Adrenal gland (tissue), 12 donors: ENCODE data around the gene CCSER1. TPM values are rescaled to one million over a fixed set of nuclear protein-coding genes. Genes with fewer than 3 reads are reported as not detected.

Experiments used
- DNase-seq, 7 donors: peaks; one replicate each; pipeline ENCODE4 v3.0.0-alpha.2; 2019 to 2020
- H3K27ac ChIP-seq, 5 donors: fragments of 200-600 bp; sonication (generic) in 4 of 5; 1 replicate in 3 of 5; 2 replicates in 2 of 5; pipeline versions ENCODE4 v1.5.1 to v1.8.0; 2016 to 2020; ENCODE audit warnings: mild to moderate bottlenecking in 1 of 5
- H3K27me3 ChIP-seq: fragments of 200-600 bp; 2 replicates; pipeline ENCODE4 v1.8.0; 2021
- H3K36me3 ChIP-seq, 2 donors: fragments of 200-600 bp; replicated peaks in 1 of 2; 1 replicate in 1 of 2; 2 replicates in 1 of 2; pipeline versions ENCODE4 v1.5.1 to v1.8.0; 2018 to 2022
- H3K4me1 ChIP-seq, 2 donors: fragments of 200-600 bp; replicated peaks in 1 of 2; 1 replicate in 1 of 2; 2 replicates in 1 of 2; pipeline versions ENCODE4 v1.5.1 to v1.8.0; 2018 to 2021
- H3K4me3 ChIP-seq, 4 donors: fragments of 200-600 bp; sonication (generic) in 3 of 4; one replicate each; pipeline ENCODE4 v1.5.1; 2016 to 2018
- H3K9me3 ChIP-seq, 3 donors: fragments of 200-600 bp; sonication (generic) in 1 of 3; replicated peaks in 1 of 3; 1 replicate in 2 of 3; 2 replicates in 1 of 3; pipeline versions ENCODE4 v1.5.1 to v1.8.0; 2016 to 2021
- POLR2A ChIP-seq, 2 donors: fragments of 450-650 bp; IDR thresholded peaks; one replicate each; pipeline ENCODE4 v1.6.1; 2017; ENCODE audit warnings: antibody characterized with exemption in 2 of 2, mild to moderate bottlenecking in 2 of 2, moderate library complexity in 1 of 2
- WGBS, 4 donors: extraction: QIAGEN DNeasy Blood & Tissue Kit in 2 of 4; methylation state at CpG; one replicate each; pipeline versions ENCODE4 v1.1.5 to v1.1.7; 2013 to 2017; 5-methylcytosine and 5-hydroxymethylcytosine counted together
- intact Hi-C, 2 donors: fragments of 100-400 bp; cut with DNase I; formaldehyde crosslinking; loops; one replicate each; pipeline versions ENCODE4 v1.14.1 to v1.15.0; 2022 to 2023
- polyA plus RNA-seq, 3 donors: library from polyadenylated mRNA; stranded (reverse); fragments of 200-250 nt in 2 of 3; fragments of 350-450 nt in 1 of 3; fragmentation: Illumina TruSeq in 1 of 3; extraction: RNeasy Lipid Tissue Mini Kit (QIAGEN cat#74804) in 1 of 3; gene quantifications; one replicate each; pipeline ENCODE4 v1.2.3, GENCODE V29; 2013 to 2014
- total RNA-seq, 9 donors: library from RNA; depleted of rRNA in 4 of 9; stranded (reverse); fragments of >200 nt in 4 of 9; fragments of 120-200 nt in 1 of 9; fragmentation: NEBNext Ultra II Directional in 1 of 9; extraction: Animal tissue kit (Norgen Biotek cat#: 25700) in 1 of 9; gene quantifications; one replicate each; pipeline versions ENCODE4 v1.1.0 to v1.2.4, GENCODE V29; 2013 to 2023
- TF ChIP-seq, protein P1 (sequence below), 6 experiments: fragments of 450-650 bp in 4 of 6; fragments of 200-600 bp in 2 of 6; sonication (generic) in 1 of 6; IDR thresholded peaks; 1 replicate in 5 of 6; 2 replicates in 1 of 6; pipeline versions ENCODE4 v1.5.1 to v1.8.0; 2016 to 2021; ENCODE audit warnings: antibody characterized with exemption in 6 of 6, mild to moderate bottlenecking in 2 of 6, moderate library complexity in 1 of 6
- donor health status: healthy with polysubstance abuse.
- donor health status: Bipolar disorder and iron deficiency.
- donor health status: DM: yes; HTN: yes; CAD: no.
- donor health status: DM: no; HTN: no; CAD: no.
- donor health status: DM: no; HTN: no; CAD: no.
- donor health status: DM: yes; HTN: yes; CAD: no.

The CCSER1 gene
- total and polyA plus RNA-seq, 12 donors = 0.14 to 11.7 (median 2.3) TPM; not detected in 1

DNA sequence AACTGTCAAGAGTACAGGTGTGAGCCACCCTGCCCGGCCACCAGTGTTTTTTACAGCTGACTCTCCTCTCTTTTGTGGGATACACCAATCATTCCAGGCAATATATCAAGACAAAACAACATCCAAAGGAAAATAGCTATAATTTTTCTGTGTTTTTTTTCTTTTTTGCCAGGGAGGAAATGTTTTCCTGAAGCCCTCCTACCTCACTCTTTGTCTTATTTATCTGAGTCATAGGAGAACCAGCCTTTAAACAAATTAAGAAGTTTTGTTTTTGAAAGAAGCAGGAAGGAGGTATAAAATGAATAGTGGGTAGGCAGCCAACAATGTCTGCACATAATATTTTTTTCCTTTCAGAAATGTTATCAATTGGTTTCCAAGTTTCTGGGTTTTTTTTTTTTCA lies 493.9 kb downstream of the CCSER1 start:
- Histone ChIP-seq H3K4me1 (no peaks in the 10 kb centered on the region), H3K4me3 (no peak overlapping the region), H3K36me3 (no peaks in the 10 kb centered on the region), H3K27me3 (no peaks in the 10 kb centered on the region), H3K27ac (no peak overlapping the region), H3K9me3 (no peaks in the 10 kb centered on the region)
- DNase-seq = no peak
- 38 to 77% (median 61%) methylated on average over 1 of the region's 1 CpG for WGBS, 4 donors
- no peak for TF ChIP-seq POLR2A (IDR thresholded peaks at IDR 0.05)
- TF ChIP-seq, protein P1, sequence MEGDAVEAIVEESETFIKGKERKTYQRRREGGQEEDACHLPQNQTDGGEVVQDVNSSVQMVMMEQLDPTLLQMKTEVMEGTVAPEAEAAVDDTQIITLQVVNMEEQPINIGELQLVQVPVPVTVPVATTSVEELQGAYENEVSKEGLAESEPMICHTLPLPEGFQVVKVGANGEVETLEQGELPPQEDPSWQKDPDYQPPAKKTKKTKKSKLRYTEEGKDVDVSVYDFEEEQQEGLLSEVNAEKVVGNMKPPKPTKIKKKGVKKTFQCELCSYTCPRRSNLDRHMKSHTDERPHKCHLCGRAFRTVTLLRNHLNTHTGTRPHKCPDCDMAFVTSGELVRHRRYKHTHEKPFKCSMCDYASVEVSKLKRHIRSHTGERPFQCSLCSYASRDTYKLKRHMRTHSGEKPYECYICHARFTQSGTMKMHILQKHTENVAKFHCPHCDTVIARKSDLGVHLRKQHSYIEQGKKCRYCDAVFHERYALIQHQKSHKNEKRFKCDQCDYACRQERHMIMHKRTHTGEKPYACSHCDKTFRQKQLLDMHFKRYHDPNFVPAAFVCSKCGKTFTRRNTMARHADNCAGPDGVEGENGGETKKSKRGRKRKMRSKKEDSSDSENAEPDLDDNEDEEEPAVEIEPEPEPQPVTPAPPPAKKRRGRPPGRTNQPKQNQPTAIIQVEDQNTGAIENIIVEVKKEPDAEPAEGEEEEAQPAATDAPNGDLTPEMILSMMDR (IDR thresholded peaks at IDR 0.05) = no peak
- intact Hi-C loops = no loop called here

DNA sequence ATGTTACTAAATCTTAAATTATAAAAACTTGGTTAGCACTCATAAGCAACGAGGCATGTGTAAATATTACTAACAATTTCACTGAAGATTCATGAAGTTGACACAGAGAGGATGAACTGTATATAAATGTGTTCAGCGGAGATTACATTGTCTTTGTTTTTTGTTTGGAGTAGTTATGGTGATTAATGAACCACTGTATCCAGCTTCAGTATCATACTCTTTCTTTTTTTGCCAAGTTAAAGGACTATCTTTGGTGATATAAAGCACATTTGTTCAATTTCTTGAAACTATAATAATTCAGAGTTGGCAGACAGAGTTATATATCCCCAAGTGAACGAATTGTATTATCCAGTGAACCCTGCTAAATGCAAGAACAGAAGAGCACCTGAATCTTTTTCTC lies 497.6 kb downstream of the CCSER1 start:
- TF ChIP-seq POLR2A (IDR thresholded peaks at IDR 0.05) = no peak
- TF ChIP-seq, protein P1 (IDR thresholded peaks at IDR 0.05) = no peak
- Histone ChIP-seq H3K36me3 (no peaks in the 10 kb centered on the region), H3K9me3 (no peaks in the 10 kb centered on the region), H3K27ac (no peak overlapping the region), H3K27me3 (no peaks in the 10 kb centered on the region), H3K4me1 (no peaks in the 10 kb centered on the region), H3K4me3 (no peak overlapping the region)
- intact Hi-C loops = no loop called here
- WGBS, 4 donors = 42 to 52% (median 48%) methylated on average over 3 of the region's 3 CpGs
- no peak for DNase-seq

DNA sequence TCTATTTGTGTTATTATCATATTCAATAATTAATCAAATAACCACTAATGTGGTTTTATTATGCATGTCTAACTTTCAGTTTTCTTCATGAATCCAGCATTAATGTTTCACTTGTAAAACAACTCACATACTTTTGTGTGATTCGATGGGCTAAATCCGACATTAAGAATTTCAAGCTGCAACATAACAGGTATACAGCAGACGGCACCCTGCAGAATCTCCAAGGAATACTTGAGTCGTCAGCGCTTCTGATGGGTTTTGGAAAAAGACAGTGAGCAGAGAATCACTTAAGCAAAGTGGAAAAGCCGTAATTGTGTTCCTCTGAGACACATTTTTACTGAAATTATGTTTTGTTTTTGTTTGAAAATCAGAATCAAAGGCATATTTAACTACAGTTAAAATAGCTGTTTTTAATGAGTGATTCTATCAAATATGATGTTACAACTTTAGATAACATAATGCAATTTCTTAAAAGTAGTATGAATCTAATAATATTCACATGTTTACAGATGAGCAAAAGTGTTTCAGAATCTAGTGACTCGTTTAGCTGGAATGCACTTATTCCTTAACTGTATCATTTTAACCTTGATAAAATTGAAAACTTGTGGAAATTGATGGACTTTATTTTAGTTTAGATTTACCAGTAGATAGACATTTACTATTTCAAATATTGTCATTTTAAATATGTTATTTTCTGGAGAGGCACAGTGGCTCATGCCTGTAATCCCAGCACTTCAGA lies 514.8 kb downstream of the CCSER1 start:
- no peak for TF ChIP-seq POLR2A (IDR thresholded peaks at IDR 0.05)
- TF ChIP-seq, protein P1 (IDR thresholded peaks at IDR 0.05) = no peak
- H3K4me3 ChIP-seq = no peak overlapping the region
- no peaks in the 10 kb centered on the region for H3K9me3 ChIP-seq
- no peaks in the 10 kb centered on the region for H3K4me1 ChIP-seq
- DNase-seq = no peak
- H3K36me3 ChIP-seq = no peaks in the 10 kb centered on the region
- no peak overlapping the region for H3K27ac ChIP-seq
- WGBS, 4 donors = 63 to 78% (median 75%) methylated on average over 7 of the region's 7 CpGs
- no peaks in the 10 kb centered on the region for H3K27me3 ChIP-seq
- intact Hi-C loops = no loop called here

DNA sequence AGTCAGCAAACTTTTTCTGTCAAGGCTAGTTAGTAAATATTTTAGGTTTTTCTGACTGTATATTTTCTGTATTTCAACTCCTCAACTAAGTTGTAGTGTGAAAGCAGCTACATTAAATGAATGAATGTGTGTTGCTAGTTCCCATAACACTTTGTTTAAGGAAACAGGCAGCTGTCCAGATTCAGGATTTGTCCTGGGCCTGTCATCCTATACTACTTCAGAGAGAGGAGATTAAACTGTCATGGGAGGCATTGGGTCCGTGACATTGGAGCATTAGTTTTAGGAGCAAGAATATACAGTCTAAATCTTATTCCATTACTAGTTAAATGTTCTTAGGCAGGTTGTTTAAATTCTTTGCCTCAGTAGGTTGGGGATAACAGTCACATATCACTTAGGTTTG lies 516.0 kb downstream of the CCSER1 start:
- no peaks in the 10 kb centered on the region for H3K9me3 ChIP-seq
- no peak for DNase-seq
- H3K27ac ChIP-seq = no peak overlapping the region
- H3K4me1 ChIP-seq = no peaks in the 10 kb centered on the region
- no peak overlapping the region for H3K4me3 ChIP-seq
- no peaks in the 10 kb centered on the region for H3K27me3 ChIP-seq
- intact Hi-C loops = no loop called here
- no peak for TF ChIP-seq POLR2A (IDR thresholded peaks at IDR 0.05)
- TF ChIP-seq, protein P1 (IDR thresholded peaks at IDR 0.05) = no peak
- 83 to 98% (median 91%) methylated on average over 1 of the region's 1 CpG for WGBS, 4 donors
- H3K36me3 ChIP-seq = no peaks in the 10 kb centered on the region
